Keratinocyte (primary cell): ENCODE measurements around the gene DARS2. TPM values are rescaled to one million over a fixed set of nuclear protein-coding genes. Genes with fewer than 3 reads are reported as not detected.

ENCODE experiments used
- DNase-seq: peaks from one replicate; pipeline ENCODE4 v3.0.0-alpha.2; 2011; ENCODE audit warnings: low read depth, missing footprints, low spot score
- FAIRE-seq: peaks from 2 replicates; lab custom pipeline; 2011; peaks lifted over from hg19 to GRCh38; lab: Jason Lieb, UNC
- H2AFZ ChIP-seq: 2 replicates; pipeline ENCODE4 v1.6.0; 2012; ENCODE audit warnings: low read length, control low read depth, inconsistent platforms; ENCODE audit not compliant: control insufficient read depth
- H3K27ac ChIP-seq: 2 replicates; pipeline ENCODE4 v1.5.1; 2011; ENCODE audit warnings: low read length; ENCODE audit not compliant: control insufficient read depth, insufficient read depth
- H3K27me3 ChIP-seq: 3 replicates; pipeline ENCODE4 v1.6.0; 2011; ENCODE audit warnings: low read length; ENCODE audit not compliant: control insufficient read depth, insufficient read depth; ENCODE audit errors: extremely low read depth
- H3K36me3 ChIP-seq, 2 experiments: 2 replicates in 1 of 2; 3 replicates in 1 of 2; pipeline ENCODE4 v1.5.1; 2011; ENCODE audit warnings: low read length in 2 of 2, mild to moderate bottlenecking in 1 of 2; ENCODE audit not compliant: control insufficient read depth in 2 of 2, insufficient read depth in 2 of 2; ENCODE audit errors: extremely low read depth in 1 of 2
- H3K4me1 ChIP-seq: 3 replicates; pipeline ENCODE4 v1.5.1; 2011; ENCODE audit warnings: low read length; ENCODE audit not compliant: control insufficient read depth, insufficient read depth; ENCODE audit errors: extremely low read depth
- H3K4me2 ChIP-seq: 3 replicates; pipeline ENCODE4 v1.6.0; 2011; ENCODE audit warnings: low read depth, low read length; ENCODE audit not compliant: control insufficient read depth, insufficient read depth; ENCODE audit errors: extremely low read depth
- H3K4me3 ChIP-seq, 3 experiments: fragments of 200-600 bp in 1 of 3; sonication (generic) in 1 of 3; 2 replicates in 2 of 3; 3 replicates in 1 of 3; pipeline ENCODE4 v1.5.1; 2011 to 2016; ENCODE audit warnings: low read length in 3 of 3, mild to moderate bottlenecking in 3 of 3, control low read depth in 2 of 3, inconsistent platforms in 1 of 3, low read depth in 1 of 3, mixed read lengths in 1 of 3, mixed run types in 1 of 3, moderate library complexity in 1 of 3; ENCODE audit not compliant: control insufficient read depth in 2 of 3, insufficient read depth in 2 of 3; ENCODE audit errors: extremely low read depth in 1 of 3
- H3K79me2 ChIP-seq: 2 replicates; pipeline ENCODE4 v1.6.0; 2012; ENCODE audit warnings: low read length; ENCODE audit not compliant: control insufficient read depth, insufficient read depth
- H3K9ac ChIP-seq: 3 replicates; pipeline ENCODE4 v1.6.0; 2011; ENCODE audit warnings: low read length; ENCODE audit not compliant: control insufficient read depth, insufficient read depth; ENCODE audit errors: extremely low read depth
- H3K9me1 ChIP-seq: 3 replicates; pipeline ENCODE4 v1.6.0; 2011; ENCODE audit warnings: low read length; ENCODE audit not compliant: control insufficient read depth, insufficient read depth; ENCODE audit errors: extremely low read depth
- H3K9me3 ChIP-seq: 2 replicates; pipeline ENCODE4 v1.5.1; 2012; ENCODE audit warnings: low read depth, low read length; ENCODE audit not compliant: control insufficient read depth
- H4K20me1 ChIP-seq: 3 replicates; pipeline ENCODE4 v1.6.0; 2011; ENCODE audit warnings: low read length; ENCODE audit not compliant: control insufficient read depth, insufficient read depth; ENCODE audit errors: extremely low read depth
- EZH2 ChIP-seq: IDR thresholded peaks from one replicate; pipeline ENCODE4 v1.6.1; 2012; ENCODE audit warnings: inconsistent platforms, mild to moderate bottlenecking, low read length, moderate library complexity
- dilution Hi-C: fragments of 300-500 bp; cut with MboI; formaldehyde crosslinking; loops from one replicate; pipeline ENCODE4 v1.7.0; 2020; ENCODE audit warnings: low sequenced_read_pairs; ENCODE audit not compliant: extremely low pct_ligation_motif_present
- polyA plus RNA-seq, 5 experiments: library from polyadenylated mRNA; depleted of rRNA in 3 of 5; stranded (reverse) in 3 of 5; stranded (forward) in 1 of 5; unstranded in 1 of 5; fragments of >200 nt; gene quantifications; 1 replicate in 1 of 5; 2 replicates in 3 of 5; 3 replicates in 1 of 5; pipeline versions ENCODE4 v1.2.1 to v1.2.3, GENCODE V29; 2011 to 2012; ENCODE audit warnings: missing spikeins in 2 of 5, low read depth in 1 of 5, low replicate concordance in 1 of 5
- TF ChIP-seq, protein P1 (sequence below), 3 experiments: IDR thresholded peaks in 1 of 3; conservative IDR thresholded peaks in 1 of 3; optimal IDR thresholded peaks in 1 of 3; 2 replicates in 2 of 3; 3 replicates in 1 of 3; pipeline versions ENCODE3 to v1.5.1; 2011; ENCODE audit warnings: low read length in 3 of 3, mild to moderate bottlenecking in 3 of 3, moderate library complexity in 2 of 3, control low read depth in 1 of 3, inconsistent platforms in 1 of 3; ENCODE audit not compliant: insufficient read depth in 2 of 3; ENCODE audit errors: extremely low read depth in 1 of 3

DARS2 gene
- polyA plus RNA-seq, 1 donor (not counting 4 experiments of a cell fraction or from before 2014, with no cell fraction given): 36.4 TPM

- no peaks in the 10 kb centered on the region for H3K9me3 ChIP-seq
- dilution Hi-C loops: no loop called here
- no peak for DNase-seq
- peaks cover 18 to 43% of the 10 kb centered on the region in 2 experiments for H3K36me3 ChIP-seq
- no peak overlapping the region for H3K4me3 ChIP-seq
- H3K9ac ChIP-seq: no peak overlapping the region
- no peak overlapping the region for H3K4me2 ChIP-seq
- TF ChIP-seq, protein P1, sequence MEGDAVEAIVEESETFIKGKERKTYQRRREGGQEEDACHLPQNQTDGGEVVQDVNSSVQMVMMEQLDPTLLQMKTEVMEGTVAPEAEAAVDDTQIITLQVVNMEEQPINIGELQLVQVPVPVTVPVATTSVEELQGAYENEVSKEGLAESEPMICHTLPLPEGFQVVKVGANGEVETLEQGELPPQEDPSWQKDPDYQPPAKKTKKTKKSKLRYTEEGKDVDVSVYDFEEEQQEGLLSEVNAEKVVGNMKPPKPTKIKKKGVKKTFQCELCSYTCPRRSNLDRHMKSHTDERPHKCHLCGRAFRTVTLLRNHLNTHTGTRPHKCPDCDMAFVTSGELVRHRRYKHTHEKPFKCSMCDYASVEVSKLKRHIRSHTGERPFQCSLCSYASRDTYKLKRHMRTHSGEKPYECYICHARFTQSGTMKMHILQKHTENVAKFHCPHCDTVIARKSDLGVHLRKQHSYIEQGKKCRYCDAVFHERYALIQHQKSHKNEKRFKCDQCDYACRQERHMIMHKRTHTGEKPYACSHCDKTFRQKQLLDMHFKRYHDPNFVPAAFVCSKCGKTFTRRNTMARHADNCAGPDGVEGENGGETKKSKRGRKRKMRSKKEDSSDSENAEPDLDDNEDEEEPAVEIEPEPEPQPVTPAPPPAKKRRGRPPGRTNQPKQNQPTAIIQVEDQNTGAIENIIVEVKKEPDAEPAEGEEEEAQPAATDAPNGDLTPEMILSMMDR (optimal IDR thresholded peaks at IDR 0.05 in 1 of 3, IDR thresholded peaks at IDR 0.05 in 1 of 3, conservative IDR thresholded peaks at IDR 0.05 in 1 of 3; ENCODE audit: extremely low read depth in 1 of 3, insufficient read depth in 2 of 3, low read length in 3 of 3): no peak
- TF ChIP-seq EZH2: no peak
- peaks cover 30% of the 10 kb centered on the region for H3K79me2 ChIP-seq
- no peak for FAIRE-seq
- peak overlapping the region; percentile 15 for H3K27ac ChIP-seq
- H3K27me3 ChIP-seq: no peaks in the 10 kb centered on the region
- no peak overlapping the region for H2AFZ ChIP-seq
- H3K4me1 ChIP-seq: peaks cover 14% of the 10 kb centered on the region
- peaks cover 37% of the 10 kb centered on the region for H4K20me1 ChIP-seq
- H3K9me1 ChIP-seq: no peaks in the 10 kb centered on the region
Measured at GRCh38 chr1:173863224-173864161, 39.0 kb downstream of the DARS2 start.

GRCh38 chr1:173864179-173864867 lies 39.9 kb downstream of the DARS2 start:
- Histone ChIP-seq H3K27me3 (no peaks in the 10 kb centered on the region), H3K79me2 (peaks cover 30% of the 10 kb centered on the region), H4K20me1 (peaks cover 37% of the 10 kb centered on the region), H3K9ac (peak overlapping the region; percentile 99), H3K27ac (peak overlapping the region; percentile 35), H3K4me2 (peak overlapping the region; percentile 86), H3K9me3 (no peaks in the 10 kb centered on the region), H3K4me1 (peaks cover 21% of the 10 kb centered on the region), H3K36me3 (peaks cover 18 to 43% of the 10 kb centered on the region in 2 experiments), H2AFZ (no peak overlapping the region), H3K9me1 (no peaks in the 10 kb centered on the region), H3K4me3 (peak overlapping the region; percentile 22 to 96 (median 87))
- FAIRE-seq (no peak), DNase-seq (no peak)
- no peak for TF ChIP-seq EZH2
- TF ChIP-seq, protein P1 (optimal IDR thresholded peaks at IDR 0.05 in 1 of 3, IDR thresholded peaks at IDR 0.05 in 1 of 3, conservative IDR thresholded peaks at IDR 0.05 in 1 of 3; ENCODE audit: extremely low read depth in 1 of 3, insufficient read depth in 2 of 3, low read length in 3 of 3): no peak
- dilution Hi-C loops: no loop called here
